Esophagus mucosa (tissue), 1 donor: Measurements from ENCODE around the gene KDM4C. TPM values are rescaled to one million over a fixed set of nuclear protein-coding genes. Genes with fewer than 3 reads are reported as not detected.

Source experiments
- ATAC-seq: fragments of 200-7000 bp; cut with Tn5 transposase; one replicate; pipeline ENCODE4 v1.9.1; 2020
- total RNA-seq: library from RNA; stranded (reverse); gene quantifications from one replicate; pipeline ENCODE4 v1.2.4, GENCODE V29; 2023
- donor health status: DM: yes; HTN: yes; CAD: no.

Gene KDM4C
- total RNA-seq, 1 donor from 2014 or later: 19.2 TPM

GRCh38 chr9:6870149-6870548 lies 112.4 kb downstream of the KDM4C start:
- no peak for ATAC-seq

GRCh38 chr9:6870650-6871477 lies 113.1 kb downstream of the KDM4C start:
- ATAC-seq: peak; percentile 38

GRCh38 chr9:6873857-6874256 lies 116.1 kb downstream of the KDM4C start:
- no peak for ATAC-seq

GRCh38 chr9:6876195-6876894 lies 118.6 kb downstream of the KDM4C start:
- ATAC-seq: peak; percentile 94

- no peak for ATAC-seq
These were observed 119.9 kb downstream of the KDM4C start for GRCh38 chr9:6877671-6878161.

GRCh38 chr9:6880626-6881025 lies 122.9 kb downstream of the KDM4C start:
- ATAC-seq: no peak

GRCh38 chr9:6884101-6884500 lies 126.3 kb downstream of the KDM4C start:
- ATAC-seq: no peak

- no peak for ATAC-seq
These were observed 127.2 kb downstream of the KDM4C start for GRCh38 chr9:6884990-6885389.

GRCh38 chr9:6887051-6887450 lies 129.3 kb downstream of the KDM4C start:
- no peak for ATAC-seq

- ATAC-seq: no peak
These were observed 132.1 kb downstream of the KDM4C start for GRCh38 chr9:6889868-6890267.

- ATAC-seq: no peak
These were observed 135.8 kb downstream of the KDM4C start for GRCh38 chr9:6893350-6894131.

GRCh38 chr9:6894135-6894534 lies 136.4 kb downstream of the KDM4C start:
- no peak for ATAC-seq

- ATAC-seq: no peak
These were observed 138.0 kb downstream of the KDM4C start for GRCh38 chr9:6895754-6896153.

GRCh38 chr9:6896562-6896961 lies 138.8 kb downstream of the KDM4C start:
- peak; percentile 67 for ATAC-seq

- ATAC-seq: no peak
These were observed 139.5 kb downstream of the KDM4C start for GRCh38 chr9:6897207-6897822.

- no peak for ATAC-seq
These were observed 140.1 kb downstream of the KDM4C start for GRCh38 chr9:6897898-6898302.

- ATAC-seq: no peak
These were observed 141.5 kb downstream of the KDM4C start for GRCh38 chr9:6899274-6899673.

- ATAC-seq: no peak
These were observed 142.7 kb downstream of the KDM4C start for GRCh38 chr9:6900440-6900883.

GRCh38 chr9:6901180-6901579 lies 143.4 kb downstream of the KDM4C start:
- ATAC-seq: peak; percentile 12

- ATAC-seq: peak; percentile 78
These were observed 144.7 kb downstream of the KDM4C start for GRCh38 chr9:6902423-6902822.

GRCh38 chr9:6904371-6904770 lies 146.6 kb downstream of the KDM4C start:
- no peak for ATAC-seq

- ATAC-seq: no peak
These were observed 148.1 kb downstream of the KDM4C start for GRCh38 chr9:6905850-6906375.
